Calu3 (cell line): ENCODE data around the gene GPATCH1. TPM values are rescaled to one million over a fixed set of nuclear protein-coding genes. Genes with fewer than 3 reads are reported as not detected.

Experiments used
- BruUV-seq: library from RNA; stranded (reverse); fragments of 400-500 nt; replicated peaks from 2 replicates; lab custom pipeline; 2021; lab: Mats Ljungman, UMichigan
- CTCF ChIA-PET: fragments of 300-600 bp; sonication (Branson Sonifier 250); formaldehyde crosslinking; loops from one replicate; lab custom pipeline; 2022; ENCODE audit warnings: antibody characterized with exemption; lab: Charles Lee
- DNase-seq: peaks from one replicate; pipeline ENCODE4 v3.0.0; 2022
- H3K27ac Mint-ChIP-seq: one replicate; pipeline ENCODE4 v1.8.0; 2022; ENCODE audit warnings: mixed read lengths; ENCODE audit not compliant: unreplicated experiment
- H3K27me3 Mint-ChIP-seq: one replicate; pipeline ENCODE4 v1.8.0; 2022; ENCODE audit warnings: mixed read lengths; ENCODE audit not compliant: unreplicated experiment
- H3K36me3 Mint-ChIP-seq: one replicate; pipeline ENCODE4 v1.8.0; 2022; ENCODE audit warnings: mild to moderate bottlenecking, moderate library complexity, mixed read lengths; ENCODE audit not compliant: insufficient read depth, unreplicated experiment
- H3K4me1 Mint-ChIP-seq: one replicate; pipeline ENCODE4 v1.8.0; 2022; ENCODE audit warnings: mild to moderate bottlenecking, low read depth, mixed read lengths; ENCODE audit not compliant: unreplicated experiment
- H3K4me3 Mint-ChIP-seq: one replicate; pipeline ENCODE4 v1.8.0; 2022; ENCODE audit warnings: mild to moderate bottlenecking, low read depth, moderate library complexity, mixed read lengths; ENCODE audit not compliant: unreplicated experiment
- H3K9me3 Mint-ChIP-seq: one replicate; pipeline ENCODE4 v1.8.0; 2022; ENCODE audit warnings: low read depth, mixed read lengths; ENCODE audit not compliant: unreplicated experiment
- intact Hi-C: fragments of 100-400 bp; cut with micrococcal nuclease; formaldehyde crosslinking; loops from one replicate; pipeline ENCODE4 v1.10.0; 2022; ENCODE audit not compliant: unreplicated experiment
- total RNA-seq: library from RNA; stranded (reverse); gene quantifications from 2 replicates; pipeline ENCODE4 v1.2.3, GENCODE V29; 2022
- TF ChIP-seq, protein P1 (sequence below): fragments of 200-600 bp; IDR thresholded peaks from one replicate; pipeline ENCODE4 v1.8.0; 2022; ENCODE audit warnings: antibody characterized with exemption; ENCODE audit not compliant: unreplicated experiment

GPATCH1 gene
- total RNA-seq, 1 experiment from 2014 or later = 16.3 TPM

DNA sequence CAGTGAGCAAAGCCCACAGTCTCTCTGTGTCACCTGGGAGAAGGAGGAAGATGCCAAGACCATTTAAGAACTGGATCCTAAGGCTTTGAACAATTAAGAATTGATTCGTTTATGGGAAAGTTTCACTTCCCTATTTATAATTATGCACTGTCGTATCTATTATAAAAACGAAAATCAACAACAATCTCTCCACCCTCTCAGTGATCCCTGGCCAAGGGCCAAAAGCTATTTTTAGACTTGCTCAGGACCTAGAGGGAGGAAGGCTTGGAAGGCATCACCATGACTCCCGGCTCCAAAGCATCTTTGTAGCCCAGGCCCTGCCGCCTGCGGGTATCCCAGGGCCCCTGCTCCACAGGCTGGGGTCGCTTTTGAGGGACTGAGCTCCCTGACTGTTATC lies 17.6 kb upstream of the GPATCH1 start:
- TF ChIP-seq, protein P1, sequence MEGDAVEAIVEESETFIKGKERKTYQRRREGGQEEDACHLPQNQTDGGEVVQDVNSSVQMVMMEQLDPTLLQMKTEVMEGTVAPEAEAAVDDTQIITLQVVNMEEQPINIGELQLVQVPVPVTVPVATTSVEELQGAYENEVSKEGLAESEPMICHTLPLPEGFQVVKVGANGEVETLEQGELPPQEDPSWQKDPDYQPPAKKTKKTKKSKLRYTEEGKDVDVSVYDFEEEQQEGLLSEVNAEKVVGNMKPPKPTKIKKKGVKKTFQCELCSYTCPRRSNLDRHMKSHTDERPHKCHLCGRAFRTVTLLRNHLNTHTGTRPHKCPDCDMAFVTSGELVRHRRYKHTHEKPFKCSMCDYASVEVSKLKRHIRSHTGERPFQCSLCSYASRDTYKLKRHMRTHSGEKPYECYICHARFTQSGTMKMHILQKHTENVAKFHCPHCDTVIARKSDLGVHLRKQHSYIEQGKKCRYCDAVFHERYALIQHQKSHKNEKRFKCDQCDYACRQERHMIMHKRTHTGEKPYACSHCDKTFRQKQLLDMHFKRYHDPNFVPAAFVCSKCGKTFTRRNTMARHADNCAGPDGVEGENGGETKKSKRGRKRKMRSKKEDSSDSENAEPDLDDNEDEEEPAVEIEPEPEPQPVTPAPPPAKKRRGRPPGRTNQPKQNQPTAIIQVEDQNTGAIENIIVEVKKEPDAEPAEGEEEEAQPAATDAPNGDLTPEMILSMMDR = no peak
- Mint-ChIP-seq H3K36me3 (peaks cover 51% of the 10 kb centered on the region), H3K4me1 (peaks cover 31% of the 10 kb centered on the region), H3K27me3 (no peaks in the 10 kb centered on the region), H3K4me3 (peak overlapping the region; percentile 90), H3K9me3 (no peaks in the 10 kb centered on the region), H3K27ac (peak overlapping the region; percentile 81)
- CTCF ChIA-PET = interaction anchor here (0.8 to 0.9 kb wide), 2 partner anchors 8 to 16 kb away, joined by 3 read pairs; no protein-coding TSS in a partner anchor
- intact Hi-C loops = no loop called here
- BruUV-seq = no TSS peak
- DNase-seq = peak; percentile 67

DNA sequence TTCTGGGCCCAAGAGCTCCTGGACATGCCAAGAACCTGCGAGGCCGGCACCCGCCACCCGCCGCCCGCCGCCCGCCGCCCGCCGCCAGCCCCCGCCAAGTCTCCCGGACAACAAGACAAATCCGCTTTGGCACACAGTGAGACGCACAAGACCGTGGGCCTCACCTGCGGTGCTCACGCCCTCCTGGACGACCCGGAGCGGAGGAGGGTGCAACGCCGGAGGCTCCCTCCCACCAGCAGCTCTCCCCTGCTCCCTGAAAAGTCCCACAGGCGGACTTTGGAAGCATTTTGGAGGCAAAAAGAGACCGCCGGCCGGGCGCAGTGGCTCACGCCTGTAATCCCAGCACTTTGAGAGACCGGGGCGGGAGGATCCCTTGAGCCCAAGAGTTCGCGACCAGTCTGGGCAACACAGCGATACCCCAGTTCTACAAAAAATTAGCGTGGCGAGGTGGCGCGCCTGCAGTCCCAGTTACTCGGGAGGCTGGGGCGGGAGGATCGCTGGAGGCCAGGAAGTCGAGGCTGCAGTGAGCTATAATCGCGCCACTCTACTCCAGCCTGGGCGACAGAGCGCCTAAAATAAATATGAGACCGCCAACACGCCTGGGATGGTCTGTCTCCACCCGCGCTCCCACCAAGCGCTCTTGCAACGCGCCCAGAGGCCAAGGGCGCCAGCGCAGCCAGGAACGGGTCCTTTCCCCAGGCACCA lies 17.1 kb upstream of the GPATCH1 start:
- Mint-ChIP-seq H3K4me3 (peak overlapping the region; percentile 90), H3K4me1 (peaks cover 31% of the 10 kb centered on the region), H3K27me3 (no peaks in the 10 kb centered on the region), H3K36me3 (peaks cover 51% of the 10 kb centered on the region), H3K27ac (peak overlapping the region; percentile 81), H3K9me3 (no peaks in the 10 kb centered on the region)
- intact Hi-C loops = no loop called here
- TF ChIP-seq, protein P1 = no peak
- CTCF ChIA-PET = interaction anchor here (0.9 kb wide), 1 partner anchor 9 kb away, joined by 3 read pairs; no protein-coding TSS in a partner anchor
- no TSS peak for BruUV-seq
- peak; percentile 32 for DNase-seq

DNA sequence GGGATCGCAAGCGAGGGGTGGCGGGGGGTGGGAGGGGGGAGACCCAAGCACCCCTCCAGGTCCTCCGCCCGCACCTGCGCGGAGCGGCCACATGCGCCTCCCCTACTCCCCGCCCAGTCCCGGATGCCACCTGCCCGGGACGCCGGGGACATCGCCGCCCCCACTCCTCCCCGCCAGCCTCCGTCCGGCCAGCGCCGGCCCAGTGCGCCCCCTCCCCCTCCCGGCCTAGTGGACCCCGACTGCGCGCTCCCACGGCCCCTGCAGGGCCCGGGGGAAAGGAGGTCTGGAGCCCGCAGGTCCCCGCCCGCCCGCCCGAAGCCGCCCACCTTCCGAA lies 16.6 kb upstream of the GPATCH1 start:
- CTCF ChIA-PET = no interaction called here
- peak; percentile 86 for DNase-seq
- intact Hi-C loops = no loop called here

DNA sequence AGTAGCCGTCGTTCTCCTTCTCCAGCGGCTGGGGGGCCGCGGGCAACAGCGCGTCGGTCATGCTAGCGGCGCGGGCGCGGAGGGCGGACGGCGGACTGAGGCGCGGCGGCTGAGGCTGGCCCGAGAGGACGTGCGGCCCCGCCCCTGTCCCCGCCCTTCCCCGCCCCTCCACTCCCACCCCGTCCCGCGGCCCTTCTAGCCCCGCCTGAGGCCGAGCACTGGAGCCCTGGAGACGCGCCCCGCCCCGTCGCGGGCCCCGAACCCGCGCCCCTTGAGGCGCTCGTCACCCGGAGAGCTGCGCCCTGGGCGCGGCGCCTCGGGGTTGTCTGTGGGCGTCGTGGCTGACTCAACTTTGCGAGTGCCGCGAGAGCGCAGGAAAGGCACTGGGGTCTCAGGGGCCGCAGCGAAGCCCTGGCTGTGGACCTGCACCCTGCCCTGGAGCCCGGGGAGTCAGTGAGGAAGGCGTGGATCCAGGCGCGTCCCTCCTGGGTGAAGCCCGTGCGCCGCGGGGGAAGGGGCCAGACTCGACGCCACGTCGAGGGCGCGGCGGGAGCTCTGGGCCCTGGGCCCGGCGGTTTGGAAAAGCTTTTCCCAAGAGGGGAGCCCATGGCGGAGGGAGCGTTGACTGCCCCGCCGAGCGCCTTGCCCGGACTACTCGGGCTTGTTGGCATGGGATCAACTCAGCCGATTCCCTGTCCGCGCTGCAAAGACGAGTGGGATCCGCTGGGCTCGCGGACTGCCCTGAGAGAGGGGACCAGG lies 16.0 kb upstream of the GPATCH1 start, which contains the start of gene RHPN2:
Gene RHPN2, minus strand, starts transcription at position 97 of the 759 bp plus-strand sequence. Its CDS starts 36 bp downstream, at position 61.
- Mint-ChIP-seq H3K27ac (peak within 1 kb of the TSS; percentile 81), H3K4me3 (peak within 1 kb of the TSS; percentile 90), H3K9me3 (no peaks in the 10 kb centered on the region), H3K36me3 (peaks cover 44% of the 10 kb centered on the region), H3K27me3 (no peaks in the 10 kb centered on the region), H3K4me1 (peaks cover 21% of the 10 kb centered on the region)
- BruUV-seq = no TSS peak
- intact Hi-C loops = no loop called here
- peak; percentile 80 for DNase-seq
- TF ChIP-seq, protein P1 = no peak
- CTCF ChIA-PET = interaction anchor here (0.8 kb wide), 1 partner anchor 13 kb away, joined by 3 read pairs; no protein-coding TSS in a partner anchor

More for the DNA sequence above, 16.6 kb upstream of the GPATCH1 start:
- Mint-ChIP-seq H3K27ac (peak overlapping the region; percentile 81), H3K4me3 (peak overlapping the region; percentile 90), H3K27me3 (no peaks in the 10 kb centered on the region), H3K9me3 (no peaks in the 10 kb centered on the region), H3K36me3 (peaks cover 50% of the 10 kb centered on the region), H3K4me1 (peaks cover 26% of the 10 kb centered on the region)
- TF ChIP-seq, protein P1 = no peak
- BruUV-seq = no TSS peak
